ENCODE data around the gene DISC1. TPM values are rescaled to one million over a fixed set of nuclear protein-coding genes. Genes with fewer than 3 reads are reported as not detected.
A peak's percentile ranks its signal among the peaks of the same experiment; 100 is the strongest.

DISC1 gene
- polyA plus RNA-seq, 3 donors: 5.5 to 14.7 (median 5.8) TPM

DNA sequence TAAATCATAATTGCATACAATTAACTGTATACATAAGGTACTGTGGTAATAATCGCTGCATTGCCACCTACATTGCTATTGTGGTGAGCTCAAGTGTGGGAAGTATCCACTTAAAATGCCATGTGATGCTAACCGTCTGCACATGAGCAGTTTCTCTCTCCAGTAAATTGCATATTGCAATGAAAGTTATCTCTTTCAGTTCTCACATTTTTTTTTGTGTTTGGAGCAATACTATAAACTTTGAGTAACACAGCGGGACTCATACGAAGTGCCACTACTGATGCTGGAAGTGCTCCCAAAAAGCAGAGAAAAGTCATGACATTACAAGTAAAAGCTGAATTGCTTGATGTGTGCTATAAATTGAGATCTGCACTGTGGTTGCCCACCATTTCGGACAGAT lies 38.5 kb downstream of the DISC1 start:
- Mint-ChIP-seq H3K27me3 (ENCODE audit: low read depth in 3 of 3) (peaks cover 0 to 2% (median 0%) of the 10 kb centered on the region in 3 donors), H3K4me3 (no peak overlapping the region), H3K27ac (peak overlapping the region in 2 of 7 donors; percentile 59 to 63), H3K9me3 (peaks cover 0 to 6% (median 3%) of the 10 kb centered on the region in 7 donors), H3K4me1 (peaks cover 75% of the 10 kb centered on the region), H3K36me3 (peaks cover 0 to 6% of the 10 kb centered on the region in 2 donors)
- Histone ChIP-seq H3K4me3 (replicated peaks in 1 of 3; ENCODE audit: low read depth in 2 of 3, low read length in 3 of 3) (no peak overlapping the region), H3K79me2 (ENCODE audit: insufficient read depth, low read length) (peaks cover 87% of the 10 kb centered on the region), H3K9me3 (replicated peaks in 1 of 2; ENCODE audit: control insufficient read depth in 1 of 2, insufficient read depth in 1 of 2, low read length in 2 of 2) (no peaks in the 10 kb centered on the region), H3K36me3 (replicated peaks in 1 of 2; ENCODE audit: control insufficient read depth in 1 of 2, insufficient read depth in 2 of 2, low read length in 2 of 2) (no peaks in the 10 kb centered on the region), H4K20me1 (ENCODE audit: insufficient read depth, low read length) (peaks cover 81% of the 10 kb centered on the region), H3K27ac (ENCODE audit: low read depth in 1 of 2, low read length in 2 of 2) (peak overlapping the region in 1 of 2 donors; percentile 48), H3K4me1 (ENCODE audit: control insufficient read depth in 1 of 2, insufficient read depth in 2 of 2, low read length in 2 of 2) (peaks cover 55 to 72% of the 10 kb centered on the region in 2 donors), H3K27me3 (ENCODE audit: control insufficient read depth in 2 of 2, insufficient read depth in 2 of 2, low read length in 2 of 2) (no peaks in the 10 kb centered on the region), H3K4me2 (replicated peaks; ENCODE audit: extremely low read depth, low read length, poor library complexity, severe bottlenecking) (no peak overlapping the region), H3K9ac (ENCODE audit: insufficient read depth, low read length, poor library complexity, severe bottlenecking) (no peak overlapping the region), H2AFZ (ENCODE audit: insufficient read depth, low read depth, low read length, poor library complexity, severe bottlenecking) (no peak overlapping the region)
- TF ChIP-seq CTCF (IDR thresholded peaks at IDR 0.05): no peak
- intact Hi-C loops (cut with micrococcal nuclease): loop anchor here in 1 of 2 donors (10.0 kb wide), 1 partner anchor 120 kb away; no protein-coding TSS in a partner anchor
- 0% methylated on average over 1 of the region's 5 CpGs for WGBS (ENCODE audit: insufficient coverage)
- no peak for DNase-seq

- Histone ChIP-seq H3K9me3 (replicated peaks in 1 of 2; ENCODE audit: control insufficient read depth in 1 of 2, insufficient read depth in 1 of 2, low read length in 2 of 2) (no peaks in the 10 kb centered on the region), H2AFZ (ENCODE audit: insufficient read depth, low read depth, low read length, poor library complexity, severe bottlenecking) (no peak overlapping the region), H4K20me1 (ENCODE audit: insufficient read depth, low read length) (peaks cover 88% of the 10 kb centered on the region), H3K4me1 (ENCODE audit: control insufficient read depth in 1 of 2, insufficient read depth in 2 of 2, low read length in 2 of 2) (peaks cover 55 to 72% of the 10 kb centered on the region in 2 donors), H3K9ac (ENCODE audit: insufficient read depth, low read length, poor library complexity, severe bottlenecking) (no peak overlapping the region), H3K4me3 (replicated peaks in 1 of 3; ENCODE audit: low read depth in 2 of 3, low read length in 3 of 3) (no peak overlapping the region), H3K79me2 (ENCODE audit: insufficient read depth, low read length) (peaks cover 87% of the 10 kb centered on the region), H3K36me3 (replicated peaks in 1 of 2; ENCODE audit: control insufficient read depth in 1 of 2, insufficient read depth in 2 of 2, low read length in 2 of 2) (no peaks in the 10 kb centered on the region), H3K27me3 (ENCODE audit: control insufficient read depth in 2 of 2, insufficient read depth in 2 of 2, low read length in 2 of 2) (no peaks in the 10 kb centered on the region), H3K4me2 (replicated peaks; ENCODE audit: extremely low read depth, low read length, poor library complexity, severe bottlenecking) (no peak overlapping the region), H3K27ac (ENCODE audit: low read depth in 1 of 2, low read length in 2 of 2) (peak overlapping the region in 1 of 2 donors; percentile 46)
- Mint-ChIP-seq H3K27ac (peak overlapping the region in 5 of 7 donors; percentile 16 to 88 (median 63)), H3K9me3 (peaks cover under 1 to 6% (median 3%) of the 10 kb centered on the region in 7 donors), H3K27me3 (ENCODE audit: low read depth in 3 of 3) (peaks cover 0 to 2% (median 0%) of the 10 kb centered on the region in 3 donors), H3K4me1 (peaks cover 72% of the 10 kb centered on the region), H3K36me3 (peaks cover 0 to 5% of the 10 kb centered on the region in 2 donors), H3K4me3 (peak overlapping the region in 1 of 2 donors; percentile 27)
- DNase-seq: peak; percentile 18 to 44 (median 26)
- TF ChIP-seq CTCF (IDR thresholded peaks at IDR 0.05): no peak
- WGBS (ENCODE audit: insufficient coverage): no CpG with 5 or more reads among the region's 3 CpGs
- intact Hi-C loops (cut with micrococcal nuclease): loop anchor here in 1 of 2 donors (10.0 kb wide), 1 partner anchor 119 kb away; no protein-coding TSS in a partner anchor
Measured at GRCh38 chr1:231665726-231666125, 39.1 kb downstream of the DISC1 start.

Measured in CD14-positive monocyte (primary cell).